ENCODE data around the gene KIF20A. TPM values are rescaled to one million over a fixed set of nuclear protein-coding genes. Genes with fewer than 3 reads are reported as not detected.
"Not testable (repeated sequence)": the region's sequence is repeated elsewhere in the genome, so short reads cannot be mapped to it uniquely, and the experiment has no call there.

Gene KIF20A
- 90.2 and 133 TPM in 2 replicates for total RNA-seq (2014; rRNA removed; shearing (Covaris generic))

GRCh38 chr5:138178516-138179276 is at the start of gene KIF20A, which contains the start of gene BRD8:
Gene KIF20A, plus strand, starts transcription at chr5:138179112. Its CDS starts 569 bp downstream, at chr5:138179681.
Gene BRD8, minus strand, starts transcription at chr5:138178630. Its CDS starts 16 bp downstream, at chr5:138178614.
- DNase-seq (ENCODE audit: low read depth): peak; percentile 98

DNA sequence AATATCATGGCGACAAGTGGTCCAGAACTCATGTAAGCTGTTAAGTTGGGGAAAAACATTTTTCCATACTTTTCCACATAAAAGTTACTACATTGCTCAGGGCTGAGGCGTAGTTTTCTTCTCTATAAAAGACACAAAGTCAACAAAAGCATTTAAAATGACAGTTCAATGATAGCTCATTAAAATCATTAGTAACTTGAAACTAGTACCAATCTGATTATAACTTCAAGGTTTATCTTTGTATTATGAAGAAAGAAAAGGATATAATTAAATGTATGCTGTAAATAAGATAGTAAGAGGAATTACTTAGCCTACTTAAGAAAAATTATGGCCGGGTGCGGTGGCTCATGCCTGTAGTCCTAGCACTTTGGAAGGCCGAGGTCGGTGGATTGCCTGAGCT is 49.6 kb upstream of the KIF20A start:
- DNase-seq (ENCODE audit: low read depth): no peak

DNA sequence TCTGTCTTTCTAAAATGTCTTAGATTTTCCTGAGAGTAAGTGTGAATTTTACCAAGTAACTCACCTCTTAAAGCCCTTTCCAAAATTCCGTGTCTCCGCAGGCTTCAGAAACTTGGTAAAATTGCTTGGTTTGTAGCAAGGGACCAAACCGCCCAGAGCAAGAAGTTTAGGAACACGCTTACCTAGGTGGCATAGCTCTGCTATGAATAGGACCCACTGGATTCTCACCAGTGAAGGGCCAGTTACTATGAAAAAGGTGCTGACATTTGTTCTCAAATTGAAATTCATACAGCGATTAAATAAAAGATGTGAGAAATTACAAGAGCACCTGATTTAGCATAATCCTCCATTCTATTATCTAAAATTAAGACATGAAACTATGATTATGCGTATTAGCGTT is 46.4 kb upstream of the KIF20A start:
- DNase-seq (ENCODE audit: low read depth): no peak

DNA sequence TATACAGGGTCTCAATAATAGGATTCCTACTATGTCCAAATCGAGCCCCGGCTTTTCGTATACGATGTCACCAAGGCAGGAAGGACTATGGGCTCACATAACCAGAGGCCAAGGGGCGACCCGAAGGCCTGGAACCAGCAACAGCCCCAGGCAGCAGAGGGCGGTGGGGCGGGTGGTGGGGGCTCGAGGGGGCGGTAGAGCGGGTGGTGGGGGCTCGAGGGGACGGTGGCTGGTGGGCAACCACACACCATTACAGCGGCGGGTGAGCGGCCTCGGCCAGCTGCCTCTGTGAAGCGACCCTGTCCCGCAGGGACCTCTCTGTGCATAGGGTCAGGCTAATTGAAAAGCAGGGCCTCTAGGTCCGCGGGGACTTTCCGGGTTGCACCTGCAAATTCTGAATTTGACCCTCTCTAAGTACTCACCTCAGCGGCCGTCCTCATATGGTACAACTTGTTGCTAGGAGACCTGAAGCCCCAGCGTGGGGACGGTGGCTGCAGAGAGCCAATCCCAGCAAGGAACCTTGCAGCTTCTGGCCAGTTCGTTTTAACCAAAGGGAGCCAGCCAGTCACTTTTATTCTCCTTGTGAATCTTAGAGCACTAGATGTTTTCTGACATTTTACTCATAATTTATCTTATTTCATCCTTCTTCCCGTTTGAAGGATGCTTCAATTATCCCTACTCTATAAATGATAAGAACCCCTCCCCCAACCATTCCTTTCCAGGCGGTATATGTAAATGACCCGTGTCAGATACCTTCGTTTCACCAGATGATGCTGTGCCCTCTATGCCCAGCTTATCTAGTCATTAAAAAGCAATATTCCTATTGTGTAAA is 39.7 kb upstream of the KIF20A start, which contains the start of gene NME5:
Gene NME5, minus strand, starts transcription at position 480 of the 832 bp plus-strand sequence. CDS start 648 bp downstream, outside the sequence.
- peak; percentile 54 for DNase-seq (ENCODE audit: low read depth)

- DNase-seq (ENCODE audit: low read depth): no peak
Measured at GRCh38 chr5:138139781-138140090, 39.2 kb upstream of the KIF20A start.

DNA sequence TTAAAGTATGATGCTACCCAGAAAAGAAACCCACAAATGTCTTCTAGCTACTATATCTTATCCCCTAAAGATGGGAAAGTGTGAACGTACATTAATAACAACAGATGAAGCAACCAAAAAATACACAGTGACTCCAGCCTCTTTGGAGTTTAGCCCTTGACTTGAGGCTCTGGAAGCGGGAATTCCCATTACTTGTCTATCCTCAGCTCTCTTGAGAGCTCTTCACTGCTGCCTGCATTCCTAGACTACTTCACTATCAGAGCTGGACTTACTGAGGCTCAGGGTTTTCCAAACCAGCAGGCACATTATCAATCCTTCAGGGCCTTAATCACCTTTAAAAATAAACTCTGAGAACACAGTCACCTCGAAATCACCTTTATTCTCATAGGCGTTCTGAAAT is 38.6 kb upstream of the KIF20A start:
- no peak for DNase-seq (ENCODE audit: low read depth)

GRCh38 chr5:138141734-138142133 is 37.2 kb upstream of the KIF20A start:
- DNase-seq (ENCODE audit: low read depth): no peak

GRCh38 chr5:138143578-138143977 is 35.3 kb upstream of the KIF20A start:
- DNase-seq (ENCODE audit: low read depth): not testable (repeated sequence)

GRCh38 chr5:138148811-138149210 is 30.1 kb upstream of the KIF20A start:
- peak; percentile 84 for DNase-seq (ENCODE audit: low read depth)

- peak; percentile 18 for DNase-seq (ENCODE audit: low read depth)
Measured at GRCh38 chr5:138149530-138149929, 29.4 kb upstream of the KIF20A start.

DNA sequence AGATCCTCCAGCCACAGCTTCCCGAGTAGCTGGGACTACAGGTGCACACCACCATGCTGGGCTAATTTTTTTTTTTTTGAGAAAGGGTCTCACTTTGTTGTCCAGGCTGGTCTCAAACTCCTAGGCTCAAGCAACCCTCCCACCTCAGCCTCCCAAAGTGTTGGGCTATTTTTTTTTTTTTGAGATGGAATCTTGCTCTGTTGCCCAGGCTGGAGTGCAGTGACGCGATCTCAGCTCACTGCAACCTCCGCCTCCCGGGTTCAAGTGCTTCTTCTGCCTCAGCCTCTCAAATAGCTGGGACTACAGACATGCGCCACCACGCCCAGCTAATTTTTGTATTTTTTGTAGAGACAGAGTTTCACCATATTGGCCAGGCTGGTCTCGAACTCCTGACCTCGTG is 22.9 kb upstream of the KIF20A start:
- not testable (repeated sequence) for DNase-seq (ENCODE audit: low read depth)

DNA sequence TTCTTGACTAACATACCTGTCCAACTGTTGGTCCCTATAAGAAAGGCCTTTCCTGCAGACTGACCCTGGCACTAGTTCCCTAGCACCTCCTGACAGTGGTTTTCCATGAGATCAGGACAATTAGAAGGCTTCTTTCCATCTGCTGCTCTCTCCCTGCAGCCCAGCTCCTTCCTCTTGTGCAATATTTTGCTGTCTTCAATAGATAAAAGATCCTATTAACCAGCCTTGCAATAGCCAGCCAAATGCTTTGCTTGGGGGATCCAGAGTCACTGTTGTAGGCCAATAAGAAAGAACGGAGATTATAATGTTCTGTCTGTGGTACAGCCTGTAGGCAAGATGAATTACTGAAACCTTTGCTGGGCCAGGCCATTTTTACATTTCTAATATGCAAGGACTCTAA is 21.3 kb upstream of the KIF20A start:
- no peak for DNase-seq (ENCODE audit: low read depth)

GRCh38 chr5:138159666-138160065 is 19.2 kb upstream of the KIF20A start:
- DNase-seq (ENCODE audit: low read depth): no peak

- no peak for DNase-seq (ENCODE audit: low read depth)
Measured at GRCh38 chr5:138160706-138161105, 18.2 kb upstream of the KIF20A start.

GRCh38 chr5:138163721-138164120 is 15.2 kb upstream of the KIF20A start:
- DNase-seq (ENCODE audit: low read depth): no peak

DNA sequence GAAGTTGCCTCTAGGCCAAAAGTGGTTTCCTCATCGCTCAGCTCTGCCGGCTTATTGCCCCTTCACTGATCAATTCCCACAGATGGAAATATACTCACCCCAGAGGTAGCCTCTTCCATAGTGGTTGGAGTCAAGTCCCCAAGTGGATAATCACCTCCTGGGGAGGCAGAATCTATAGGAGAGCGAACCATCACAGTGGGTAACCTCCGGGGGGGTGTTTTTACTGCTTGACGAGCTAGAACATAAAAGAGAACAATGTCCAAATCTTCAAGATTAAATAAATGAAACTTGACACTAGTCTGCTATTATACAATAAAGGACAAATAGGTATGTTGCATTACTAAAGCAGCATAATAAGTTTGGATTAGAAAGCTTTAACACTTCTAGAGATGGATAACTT is 9.8 kb upstream of the KIF20A start:
- no peak for DNase-seq (ENCODE audit: low read depth)

- no peak for DNase-seq (ENCODE audit: low read depth)
Measured at GRCh38 chr5:138170299-138170698, 8.6 kb upstream of the KIF20A start.

- DNase-seq (ENCODE audit: low read depth): peak; percentile 39
Measured at GRCh38 chr5:138177941-138178515, 884 bp upstream of the KIF20A start.

- DNase-seq (ENCODE audit: low read depth): peak; percentile 18
Measured at GRCh38 chr5:138179277-138179857, 455 bp downstream of the KIF20A start.

DNA sequence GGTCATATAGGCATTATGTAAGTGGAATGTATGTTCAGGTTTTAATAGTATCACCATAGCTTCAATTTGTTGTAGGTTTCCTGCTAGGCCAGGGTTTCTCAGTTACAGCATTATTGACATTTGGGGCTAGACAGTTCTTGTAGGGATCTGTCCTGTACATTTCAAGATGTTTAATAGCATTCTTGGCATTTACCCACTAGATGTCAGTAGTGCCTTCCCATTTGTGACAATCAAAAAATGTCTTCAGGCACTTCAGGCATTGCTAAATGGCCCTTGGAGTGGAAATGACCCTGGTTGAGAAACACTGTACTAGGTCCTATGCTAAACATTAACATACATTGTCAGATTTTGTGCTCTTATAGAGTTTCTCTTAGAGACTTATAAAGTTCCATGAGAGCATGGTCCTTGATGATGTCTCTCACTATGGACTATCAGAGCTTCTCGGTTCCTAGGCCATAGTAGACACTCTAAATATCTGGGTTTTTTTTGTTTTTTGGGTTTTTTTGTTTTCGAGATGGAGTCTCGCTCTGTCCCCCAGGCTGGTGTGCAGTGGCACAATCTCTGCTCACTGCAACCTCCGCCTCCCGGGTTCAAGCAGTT is 1.4 kb downstream of the KIF20A start:
- DNase-seq (ENCODE audit: low read depth): peak; percentile 79

DNA sequence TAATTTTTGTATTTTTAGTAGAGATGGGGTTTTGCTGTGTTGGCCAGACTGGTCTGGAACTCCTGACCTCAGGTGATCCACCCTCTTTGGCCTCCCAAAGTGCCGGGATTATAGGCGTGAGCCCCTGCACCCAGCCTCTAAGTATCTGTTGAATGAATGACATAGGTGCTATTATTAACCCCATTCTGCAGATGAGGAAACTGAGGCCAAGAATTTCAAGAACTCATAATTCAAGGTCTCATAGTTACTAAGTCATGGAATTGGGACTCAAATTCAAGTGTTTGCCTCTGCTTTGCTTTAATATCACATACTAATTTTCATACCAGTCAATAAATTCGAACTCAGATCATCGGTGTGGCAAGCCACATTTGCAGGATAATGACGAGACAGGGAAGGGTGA is 1.9 kb downstream of the KIF20A start:
- DNase-seq (ENCODE audit: low read depth): no peak

DNA sequence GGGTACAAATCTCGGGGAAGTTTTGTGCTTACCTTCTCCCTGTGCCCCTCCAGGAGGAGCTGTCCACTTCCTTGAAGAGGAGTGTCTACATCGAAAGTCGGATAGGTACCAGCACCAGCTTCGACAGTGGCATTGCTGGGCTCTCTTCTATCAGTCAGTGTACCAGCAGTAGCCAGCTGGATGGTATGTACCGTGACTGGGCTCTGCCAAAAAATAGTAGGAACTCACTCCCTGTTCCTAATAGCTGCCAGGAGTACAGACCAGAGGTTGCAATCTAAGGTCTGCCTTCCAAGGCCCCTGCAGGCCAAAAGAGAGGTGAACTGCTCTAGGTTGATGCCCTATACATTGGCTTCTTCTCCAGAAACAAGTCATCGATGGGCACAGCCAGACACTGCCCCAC is 3.9 kb downstream of the KIF20A start:
- no peak for DNase-seq (ENCODE audit: low read depth)

Measured in M059J (cell line).